Measurements from ENCODE around the gene TARP.
"Not testable (repeated sequence)": the region's sequence is repeated elsewhere in the genome, so short reads cannot be mapped to it uniquely, and the experiment has no call there.

Gene TARP

DNA sequence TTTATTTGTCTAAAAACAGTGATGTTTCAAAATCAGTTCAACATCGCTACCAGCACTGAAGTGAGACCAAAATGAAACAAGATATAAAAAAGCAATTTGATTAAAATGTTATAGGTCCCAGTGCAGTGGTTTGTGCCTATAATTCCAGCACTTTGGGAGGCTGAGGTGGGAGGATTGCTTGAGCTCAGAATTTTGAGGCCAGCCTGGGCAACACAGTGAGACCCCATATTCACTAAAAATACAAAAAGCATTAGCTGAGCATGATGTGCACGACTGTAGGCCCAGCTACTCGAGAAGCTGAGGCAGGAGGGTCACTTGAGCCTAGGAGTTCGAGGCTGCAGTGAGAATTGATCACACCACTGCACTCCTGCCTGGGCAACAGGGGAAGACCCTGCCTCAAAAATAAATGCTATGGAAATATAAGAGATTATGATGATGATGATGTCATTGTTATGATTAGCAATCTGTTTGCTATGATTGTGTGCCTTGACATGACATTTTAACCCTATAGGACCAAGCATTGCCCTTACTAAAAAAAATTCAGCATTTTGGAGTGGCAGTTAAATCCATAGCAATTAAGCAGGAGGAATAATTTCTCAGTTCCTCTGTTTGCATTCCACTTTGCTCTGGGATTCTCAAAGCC is 3.6 kb downstream of the TARP start:
- H3F3A ChIP-seq (ENCODE audit: insufficient read depth, low read length, poor library complexity, severe bottlenecking); H4K20me1 ChIP-seq (ENCODE audit: insufficient read depth); H3K9me3 ChIP-seq (ENCODE audit: low read length); H3K4me2 ChIP-seq (ENCODE audit: low read length); H3K36me3 ChIP-seq (ENCODE audit: insufficient read depth, low read length); H3K4me3 ChIP-seq (ENCODE audit: low read length); H2AFZ ChIP-seq (ENCODE audit: low read depth, low read length); H3K27me3 ChIP-seq (ENCODE audit: insufficient read depth, low read depth, low read length); H3K27ac ChIP-seq (ENCODE audit: low read length); H3K79me2 ChIP-seq (replicated peaks; ENCODE audit: insufficient read depth, low read length); H3K9ac ChIP-seq (ENCODE audit: low read length); H3K9me2 ChIP-seq (ENCODE audit: insufficient read depth, low read length): not testable (repeated sequence)

GRCh38 chr7:38265958-38266357 is 7.5 kb downstream of the TARP start:
- not testable (repeated sequence) for H3K27ac ChIP-seq (ENCODE audit: low read length); H3K9me3 ChIP-seq (ENCODE audit: low read length); H3K9me2 ChIP-seq (ENCODE audit: insufficient read depth, low read length)

DNA sequence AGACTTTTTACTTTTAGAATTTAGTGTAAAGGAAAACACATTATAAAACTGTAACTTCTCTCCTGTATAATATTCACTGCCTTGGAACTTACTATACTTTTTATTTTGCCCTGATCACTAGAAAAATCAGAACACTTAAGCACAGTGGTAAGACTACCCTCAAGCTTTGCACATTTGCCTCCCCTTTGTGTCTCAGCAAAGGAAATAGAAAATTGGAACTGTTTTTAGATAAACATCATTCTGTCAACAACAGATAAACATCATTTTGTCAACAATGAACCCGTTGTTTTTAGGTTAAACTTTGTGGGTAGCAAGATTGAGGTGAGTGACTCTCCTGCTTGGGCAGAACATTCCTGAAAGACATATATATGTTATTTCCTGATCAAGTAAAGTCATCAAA is 8.8 kb downstream of the TARP start:
- not testable (repeated sequence) for H3K9me3 ChIP-seq (ENCODE audit: low read length); H3K36me3 ChIP-seq (ENCODE audit: insufficient read depth, low read length); H3K27me3 ChIP-seq (ENCODE audit: insufficient read depth, low read depth, low read length); H3K4me3 ChIP-seq (ENCODE audit: low read length); H3K9me2 ChIP-seq (ENCODE audit: insufficient read depth, low read length); H3K4me2 ChIP-seq (ENCODE audit: low read length); H3K79me2 ChIP-seq (replicated peaks; ENCODE audit: insufficient read depth, low read length); H3K9ac ChIP-seq (ENCODE audit: low read length); H3K27ac ChIP-seq (ENCODE audit: low read length); H4K20me1 ChIP-seq (ENCODE audit: insufficient read depth); H2AFZ ChIP-seq (ENCODE audit: low read depth, low read length); H3F3A ChIP-seq (ENCODE audit: insufficient read depth, low read length, poor library complexity, severe bottlenecking)

More at GRCh38 chr7:38265958-38266357, 7.5 kb downstream of the TARP start:
- H2AFZ ChIP-seq (ENCODE audit: low read depth, low read length); H3K79me2 ChIP-seq (replicated peaks; ENCODE audit: insufficient read depth, low read length); H4K20me1 ChIP-seq (ENCODE audit: insufficient read depth); H3K36me3 ChIP-seq (ENCODE audit: insufficient read depth, low read length); H3K27me3 ChIP-seq (ENCODE audit: insufficient read depth, low read depth, low read length); H3K9ac ChIP-seq (ENCODE audit: low read length); H3F3A ChIP-seq (ENCODE audit: insufficient read depth, low read length, poor library complexity, severe bottlenecking); H3K4me2 ChIP-seq (ENCODE audit: low read length); H3K4me3 ChIP-seq (ENCODE audit: low read length): not testable (repeated sequence)

DNA sequence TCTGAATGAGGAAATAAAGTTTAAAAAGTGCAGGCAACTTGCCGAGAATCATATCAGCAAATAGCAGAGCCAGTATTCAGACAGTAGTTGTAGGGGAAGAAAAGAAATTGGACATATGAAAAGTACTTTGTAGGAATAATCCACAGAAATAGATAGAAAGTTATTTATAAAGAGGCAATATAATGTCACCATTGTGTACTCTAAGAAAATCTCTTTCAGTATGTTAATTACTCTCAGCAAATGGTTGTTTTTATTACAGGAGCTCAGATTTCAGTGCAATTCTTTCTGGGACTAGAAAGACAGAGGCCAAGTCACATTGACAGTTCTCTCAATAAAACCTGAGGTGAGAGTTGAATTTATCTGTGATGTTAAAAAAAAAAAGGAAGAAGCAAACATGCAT is 10.2 kb downstream of the TARP start:
- H4K20me1 ChIP-seq (ENCODE audit: insufficient read depth); H3K9ac ChIP-seq (ENCODE audit: low read length); H3K9me3 ChIP-seq (ENCODE audit: low read length); H3F3A ChIP-seq (ENCODE audit: insufficient read depth, low read length, poor library complexity, severe bottlenecking); H3K4me3 ChIP-seq (ENCODE audit: low read length); H3K27ac ChIP-seq (ENCODE audit: low read length); H3K79me2 ChIP-seq (replicated peaks; ENCODE audit: insufficient read depth, low read length); H3K36me3 ChIP-seq (ENCODE audit: insufficient read depth, low read length); H3K27me3 ChIP-seq (ENCODE audit: insufficient read depth, low read depth, low read length); H3K9me2 ChIP-seq (ENCODE audit: insufficient read depth, low read length); H3K4me2 ChIP-seq (ENCODE audit: low read length); H2AFZ ChIP-seq (ENCODE audit: low read depth, low read length): not testable (repeated sequence)

GRCh38 chr7:38262545-38262944 is 10.9 kb downstream of the TARP start:
- TF ChIP-seq SMC3 (conservative IDR thresholded peaks at IDR 0.05; ENCODE audit: poor library complexity): no peak
- TF ChIP-seq RAD21 (conservative IDR thresholded peaks at IDR 0.05): no peak
- TF ChIP-seq EZH2 (IDR thresholded peaks at IDR 0.05; ENCODE audit: borderline replicate concordance, insufficient read depth, low read length, poor library complexity, severe bottlenecking): no peak
- no peak for TF ChIP-seq EP300 (conservative IDR thresholded peaks at IDR 0.05; ENCODE audit: poor library complexity, severe bottlenecking)
- TF ChIP-seq POLR2AphosphoS5 (IDR thresholded peaks at IDR 0.05): no peak
- no peak for TF ChIP-seq MXI1 (conservative IDR thresholded peaks at IDR 0.05; ENCODE audit: poor library complexity, severe bottlenecking)
- TF ChIP-seq CTCF (IDR thresholded peaks at IDR 0.05; ENCODE audit: poor library complexity, severe bottlenecking): no peak
- no peak for TF ChIP-seq TAF1 (IDR thresholded peaks at IDR 0.05; ENCODE audit: low read depth)
- TF ChIP-seq, protein P1, sequence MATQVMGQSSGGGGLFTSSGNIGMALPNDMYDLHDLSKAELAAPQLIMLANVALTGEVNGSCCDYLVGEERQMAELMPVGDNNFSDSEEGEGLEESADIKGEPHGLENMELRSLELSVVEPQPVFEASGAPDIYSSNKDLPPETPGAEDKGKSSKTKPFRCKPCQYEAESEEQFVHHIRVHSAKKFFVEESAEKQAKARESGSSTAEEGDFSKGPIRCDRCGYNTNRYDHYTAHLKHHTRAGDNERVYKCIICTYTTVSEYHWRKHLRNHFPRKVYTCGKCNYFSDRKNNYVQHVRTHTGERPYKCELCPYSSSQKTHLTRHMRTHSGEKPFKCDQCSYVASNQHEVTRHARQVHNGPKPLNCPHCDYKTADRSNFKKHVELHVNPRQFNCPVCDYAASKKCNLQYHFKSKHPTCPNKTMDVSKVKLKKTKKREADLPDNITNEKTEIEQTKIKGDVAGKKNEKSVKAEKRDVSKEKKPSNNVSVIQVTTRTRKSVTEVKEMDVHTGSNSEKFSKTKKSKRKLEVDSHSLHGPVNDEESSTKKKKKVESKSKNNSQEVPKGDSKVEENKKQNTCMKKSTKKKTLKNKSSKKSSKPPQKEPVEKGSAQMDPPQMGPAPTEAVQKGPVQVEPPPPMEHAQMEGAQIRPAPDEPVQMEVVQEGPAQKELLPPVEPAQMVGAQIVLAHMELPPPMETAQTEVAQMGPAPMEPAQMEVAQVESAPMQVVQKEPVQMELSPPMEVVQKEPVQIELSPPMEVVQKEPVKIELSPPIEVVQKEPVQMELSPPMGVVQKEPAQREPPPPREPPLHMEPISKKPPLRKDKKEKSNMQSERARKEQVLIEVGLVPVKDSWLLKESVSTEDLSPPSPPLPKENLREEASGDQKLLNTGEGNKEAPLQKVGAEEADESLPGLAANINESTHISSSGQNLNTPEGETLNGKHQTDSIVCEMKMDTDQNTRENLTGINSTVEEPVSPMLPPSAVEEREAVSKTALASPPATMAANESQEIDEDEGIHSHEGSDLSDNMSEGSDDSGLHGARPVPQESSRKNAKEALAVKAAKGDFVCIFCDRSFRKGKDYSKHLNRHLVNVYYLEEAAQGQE (IDR thresholded peaks at IDR 0.05; ENCODE audit: borderline replicate concordance): no peak
- H3F3A ChIP-seq (ENCODE audit: insufficient read depth, low read length, poor library complexity, severe bottlenecking): no peaks in the 10 kb centered on the region
- no peak overlapping the region for H2AFZ ChIP-seq (ENCODE audit: low read depth, low read length)
- no peaks in the 10 kb centered on the region for H4K20me1 ChIP-seq (ENCODE audit: insufficient read depth)
- H3K9me2 ChIP-seq (ENCODE audit: insufficient read depth, low read length): no peaks in the 10 kb centered on the region
- H3K9ac ChIP-seq (ENCODE audit: low read length): no peak overlapping the region
- no peaks in the 10 kb centered on the region for H3K9me3 ChIP-seq (ENCODE audit: low read length)
- no peak overlapping the region for H3K27ac ChIP-seq (ENCODE audit: low read length)
- H3K36me3 ChIP-seq (ENCODE audit: insufficient read depth, low read length): no peaks in the 10 kb centered on the region
- no peaks in the 10 kb centered on the region for H3K27me3 ChIP-seq (ENCODE audit: insufficient read depth, low read depth, low read length)
- no peaks in the 10 kb centered on the region for H3K79me2 ChIP-seq (replicated peaks; ENCODE audit: insufficient read depth, low read length)
- H3K4me2 ChIP-seq (ENCODE audit: low read length): no peak overlapping the region
- no peak overlapping the region for H3K4me3 ChIP-seq (ENCODE audit: low read length)

Measured in neural cell (in vitro differentiated cells).